NB4 (cell line): ENCODE data around the gene RGS10.

Experiments used
- POLR2A ChIP-seq: IDR thresholded peaks from 2 replicates; pipeline ENCODE4 v1.6.1; 2011; ENCODE audit warnings: mild to moderate bottlenecking; ENCODE audit not compliant: insufficient read length; ENCODE audit errors: extremely low read depth
- TF ChIP-seq, protein P1 (sequence below): IDR thresholded peaks from one replicate; pipeline ENCODE4 v1.5.1; 2012; ENCODE audit warnings: low read depth, low read length

DNA sequence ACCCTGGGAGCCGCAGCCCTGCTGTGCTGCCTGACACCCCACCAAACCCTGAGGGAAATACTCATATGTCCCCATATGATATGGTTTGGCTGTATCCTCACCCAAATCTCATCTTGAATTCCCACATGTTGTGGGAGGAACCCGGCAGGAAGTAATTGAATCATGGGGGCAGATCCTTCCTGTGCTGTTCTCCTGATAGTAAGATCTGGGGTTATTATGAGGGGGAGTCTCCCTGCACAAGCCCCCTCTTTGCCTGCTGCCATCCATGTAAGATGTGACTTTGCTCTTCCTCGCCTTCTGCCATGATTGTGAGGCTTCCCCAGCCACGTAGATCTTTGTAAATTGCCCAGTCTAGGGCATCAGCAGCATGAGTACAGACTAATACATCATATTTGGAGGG lies 68.7 kb downstream of the RGS10 start:
- no peak for TF ChIP-seq POLR2A
- TF ChIP-seq, protein P1, sequence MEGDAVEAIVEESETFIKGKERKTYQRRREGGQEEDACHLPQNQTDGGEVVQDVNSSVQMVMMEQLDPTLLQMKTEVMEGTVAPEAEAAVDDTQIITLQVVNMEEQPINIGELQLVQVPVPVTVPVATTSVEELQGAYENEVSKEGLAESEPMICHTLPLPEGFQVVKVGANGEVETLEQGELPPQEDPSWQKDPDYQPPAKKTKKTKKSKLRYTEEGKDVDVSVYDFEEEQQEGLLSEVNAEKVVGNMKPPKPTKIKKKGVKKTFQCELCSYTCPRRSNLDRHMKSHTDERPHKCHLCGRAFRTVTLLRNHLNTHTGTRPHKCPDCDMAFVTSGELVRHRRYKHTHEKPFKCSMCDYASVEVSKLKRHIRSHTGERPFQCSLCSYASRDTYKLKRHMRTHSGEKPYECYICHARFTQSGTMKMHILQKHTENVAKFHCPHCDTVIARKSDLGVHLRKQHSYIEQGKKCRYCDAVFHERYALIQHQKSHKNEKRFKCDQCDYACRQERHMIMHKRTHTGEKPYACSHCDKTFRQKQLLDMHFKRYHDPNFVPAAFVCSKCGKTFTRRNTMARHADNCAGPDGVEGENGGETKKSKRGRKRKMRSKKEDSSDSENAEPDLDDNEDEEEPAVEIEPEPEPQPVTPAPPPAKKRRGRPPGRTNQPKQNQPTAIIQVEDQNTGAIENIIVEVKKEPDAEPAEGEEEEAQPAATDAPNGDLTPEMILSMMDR: no peak
